Natural killer cell (primary cell): ENCODE results near the gene STAM2. TPM values are rescaled to one million over a fixed set of nuclear protein-coding genes. Genes with fewer than 3 reads are reported as not detected.
"Not testable (repeated sequence)": the region's sequence is repeated elsewhere in the genome, so short reads cannot be mapped to it uniquely, and the experiment has no call there.

Source experiments
- ATAC-seq, 3 donors: fragments of 150-1000 bp in 2 of 3; fragments of 200-7000 bp in 1 of 3; cut with Tn5 transposase; 1 replicate in 1 of 3; 2 replicates in 2 of 3; pipeline ENCODE4 v1.10.0; 2021; ENCODE audit warnings: mild to moderate bottlenecking in 2 of 3, moderate library complexity in 2 of 3
- DNase-seq, 2 donors: peaks; one replicate each; pipeline versions ENCODE4 v3.0.0 to v3.0.0-alpha.2; 2013 to 2021; ENCODE audit warnings: mixed read lengths in 1 of 2
- H3K27ac ChIP-seq: one replicate; pipeline ENCODE4 v1.5.1; 2013; ENCODE audit warnings: mild to moderate bottlenecking, low read length
- H3K27me3 ChIP-seq: one replicate; pipeline ENCODE4 v1.6.1; 2013; ENCODE audit warnings: low read length; ENCODE audit not compliant: control insufficient read depth, insufficient read depth
- H3K36me3 ChIP-seq: one replicate; pipeline ENCODE4 v1.6.1; 2013; ENCODE audit warnings: low read length; ENCODE audit not compliant: control insufficient read depth, insufficient read depth
- H3K4me1 ChIP-seq: one replicate; pipeline ENCODE4 v1.6.1; 2013; ENCODE audit warnings: low read length; ENCODE audit not compliant: control insufficient read depth, insufficient read depth
- H3K4me3 ChIP-seq: one replicate; pipeline ENCODE4 v1.5.1; 2013; ENCODE audit warnings: low read length
- H3K9me3 ChIP-seq: one replicate; pipeline ENCODE4 v1.6.1; 2013; ENCODE audit warnings: low read length; ENCODE audit not compliant: control insufficient read depth, insufficient read depth
- H3K27ac Mint-ChIP-seq, 2 donors: one replicate each; pipeline ENCODE4 v1.8.0; 2022; ENCODE audit warnings: mild to moderate bottlenecking in 2 of 2, mixed read lengths in 2 of 2, moderate library complexity in 1 of 2
- H3K27me3 Mint-ChIP-seq, 2 donors: one replicate each; pipeline ENCODE4 v1.8.0; 2022; ENCODE audit warnings: low read depth in 2 of 2, mixed read lengths in 2 of 2
- H3K36me3 Mint-ChIP-seq: one replicate; pipeline ENCODE4 v1.8.0; 2022; ENCODE audit warnings: mixed read lengths
- H3K4me1 Mint-ChIP-seq, 2 donors: one replicate each; pipeline ENCODE4 v1.8.0; 2022; ENCODE audit warnings: mixed read lengths in 2 of 2
- H3K4me3 Mint-ChIP-seq: one replicate; pipeline ENCODE4 v1.8.0; 2022; ENCODE audit warnings: mild to moderate bottlenecking, moderate library complexity, mixed read lengths
- H3K9me3 Mint-ChIP-seq, 2 donors: one replicate each; pipeline ENCODE4 v1.8.0; 2022; ENCODE audit warnings: mixed read lengths in 2 of 2
- CTCF ChIP-seq: fragments of 200-600 bp; IDR thresholded peaks from one replicate; pipeline ENCODE4 v1.8.0; 2022; ENCODE audit warnings: antibody characterized with exemption
- WGBS: methylation state at CpG from one replicate; pipeline ENCODE4 v1.1.7; 2013; ENCODE audit warnings: missing lambda C conversion rate; ENCODE audit not compliant: insufficient coverage; 5-methylcytosine and 5-hydroxymethylcytosine counted together
- intact Hi-C: fragments of 100-400 bp; cut with micrococcal nuclease; formaldehyde crosslinking; loops from one replicate; pipeline ENCODE4 v1.14.2; 2022
- total RNA-seq, 4 donors: library from RNA; stranded (reverse); fragments of 120-200 nt in 1 of 4; gene quantifications; one replicate each; pipeline versions ENCODE4 v1.2.3 to v1.2.4, GENCODE V29; 2013 to 2022

The STAM2 gene
- total RNA-seq, 3 donors from 2014 or later (not counting 1 experiment from before 2014, with no cell fraction given): 18.7 to 23.1 (median 19.2) TPM

- DNase-seq (peak in 1 of 2 donors; percentile 36), ATAC-seq (peak in 2 of 3 donors; percentile 44 to 58)
- no peaks in the 10 kb centered on the region for H3K4me1 Mint-ChIP-seq
- TF ChIP-seq CTCF: no peak
- H3K4me3 Mint-ChIP-seq: no peak overlapping the region
- intact Hi-C loops: no loop called here
- H3K27ac Mint-ChIP-seq: no peak overlapping the region
- no peaks in the 10 kb centered on the region for H3K9me3 Mint-ChIP-seq
- Histone ChIP-seq H3K27ac (no peak overlapping the region), H3K4me3 (no peak overlapping the region), H3K4me1 (no peaks in the 10 kb centered on the region), H3K36me3 (no peaks in the 10 kb centered on the region), H3K9me3 (no peaks in the 10 kb centered on the region), H3K27me3 (no peaks in the 10 kb centered on the region)
- WGBS: 45% methylated on average over 6 of the region's 8 CpGs
- peaks cover 16 to 50% of the 10 kb centered on the region in 2 donors for H3K27me3 Mint-ChIP-seq
- no peaks in the 10 kb centered on the region for H3K36me3 Mint-ChIP-seq
These were observed 14.3 kb upstream of the STAM2 start for GRCh38 chr2:152189622-152190495.

- DNase-seq, H3K4me3 ChIP-seq, H3K9me3 ChIP-seq, ATAC-seq, H3K27me3 ChIP-seq, H3K36me3 Mint-ChIP-seq, H3K4me3 Mint-ChIP-seq, intact Hi-C loops, H3K36me3 ChIP-seq, H3K27ac Mint-ChIP-seq, H3K27ac ChIP-seq, H3K4me1 ChIP-seq, H3K9me3 Mint-ChIP-seq, H3K4me1 Mint-ChIP-seq: not testable (repeated sequence)
- 89% methylated on average over 1 of the region's 5 CpGs for WGBS
- H3K27me3 Mint-ChIP-seq: peaks cover 18 to 52% of the 10 kb centered on the region in 2 donors
These were observed 11.2 kb upstream of the STAM2 start for GRCh38 chr2:152186808-152187207.

- TF ChIP-seq CTCF: no peak
- no peak overlapping the region for H3K27ac Mint-ChIP-seq
- Histone ChIP-seq H3K9me3 (no peaks in the 10 kb centered on the region), H3K36me3 (no peaks in the 10 kb centered on the region), H3K27ac (no peak overlapping the region), H3K4me3 (no peak overlapping the region), H3K4me1 (no peaks in the 10 kb centered on the region), H3K27me3 (no peaks in the 10 kb centered on the region)
- H3K27me3 Mint-ChIP-seq: peaks cover 18 to 53% of the 10 kb centered on the region in 2 donors
- DNase-seq (no peak), ATAC-seq (no peak)
- intact Hi-C loops: no loop called here
- no peaks in the 10 kb centered on the region for H3K36me3 Mint-ChIP-seq
- 88% methylated on average over 2 of the region's 3 CpGs for WGBS
- H3K9me3 Mint-ChIP-seq: no peaks in the 10 kb centered on the region
- no peak overlapping the region for H3K4me3 Mint-ChIP-seq
- no peaks in the 10 kb centered on the region for H3K4me1 Mint-ChIP-seq
These were observed 10.7 kb upstream of the STAM2 start for GRCh38 chr2:152186262-152186661.

GRCh38 chr2:152183401-152184073, 8.0 kb upstream of the STAM2 start:
- H3K27ac ChIP-seq: no peak overlapping the region
- intact Hi-C loops: no loop called here
- H3K27ac Mint-ChIP-seq: no peak overlapping the region
- H3K27me3 Mint-ChIP-seq: peaks cover 26 to 62% of the 10 kb centered on the region in 2 donors
- H3K9me3 Mint-ChIP-seq: no peaks in the 10 kb centered on the region
- no peak for DNase-seq
- H3K4me1 Mint-ChIP-seq: no peaks in the 10 kb centered on the region
- H3K36me3 Mint-ChIP-seq: no peaks in the 10 kb centered on the region
- no peak overlapping the region for H3K4me3 ChIP-seq
- H3K4me1 ChIP-seq: no peaks in the 10 kb centered on the region
- no CpG with 5 or more reads among the region's 1 CpG for WGBS
- no peak for ATAC-seq
- H3K4me3 Mint-ChIP-seq: no peak overlapping the region
- H3K27me3 ChIP-seq: no peaks in the 10 kb centered on the region
- no peaks in the 10 kb centered on the region for H3K9me3 ChIP-seq
- H3K36me3 ChIP-seq: no peaks in the 10 kb centered on the region
- TF ChIP-seq CTCF: no peak

GRCh38 chr2:152177667-152178066, 2.1 kb upstream of the STAM2 start:
- H3K36me3 Mint-ChIP-seq, H3K4me3 ChIP-seq, DNase-seq, H3K27ac Mint-ChIP-seq, H3K27ac ChIP-seq, H3K9me3 Mint-ChIP-seq, H3K9me3 ChIP-seq, ATAC-seq, H3K4me3 Mint-ChIP-seq, H3K27me3 ChIP-seq, H3K36me3 ChIP-seq: not testable (repeated sequence)
- peaks cover 14 to 27% of the 10 kb centered on the region in 2 donors for H3K27me3 Mint-ChIP-seq
- H3K4me1 ChIP-seq: peaks cover 10% of the 10 kb centered on the region
- H3K4me1 Mint-ChIP-seq: peaks cover 31 to 37% of the 10 kb centered on the region in 2 donors
- intact Hi-C loops: loop anchor here (2.0 to 5.0 kb wide), 2 partner anchors 395 to 540 kb away; partner anchors contain the start of genes ARL6IP6 and PRPF40A
- WGBS: 96% methylated on average over 2 of the region's 7 CpGs
